ENCODE data around the gene SNRNP200.

- TF ChIP-seq CTCF (IDR thresholded peaks at IDR 0.05): no peak
- TF ChIP-seq EP300 (IDR thresholded peaks at IDR 0.05): no peak
- TF ChIP-seq POLR2A (IDR thresholded peaks at IDR 0.05): no peak
These were observed 19.9 kb upstream of the SNRNP200 start, which contains the start of gene ITPRIPL1 for GRCh38 chr2:96325041-96325883.
